NT2/D1 (cell line): ENCODE measurements around the gene MCTP1.

Experiments
- SUZ12 ChIP-seq: IDR thresholded peaks from 2 replicates; pipeline ENCODE4 v1.6.1; 2011; ENCODE audit not compliant: insufficient read length, insufficient read depth; ENCODE audit errors: extremely low read depth
- YY1 ChIP-seq: IDR thresholded peaks from 2 replicates; pipeline ENCODE4 v1.6.1; 2011; ENCODE audit not compliant: insufficient read length, insufficient read depth
- ZNF274 ChIP-seq: IDR thresholded peaks from 2 replicates; pipeline ENCODE4 v1.6.1; 2011; ENCODE audit warnings: mild to moderate bottlenecking, low read depth, low read length

DNA sequence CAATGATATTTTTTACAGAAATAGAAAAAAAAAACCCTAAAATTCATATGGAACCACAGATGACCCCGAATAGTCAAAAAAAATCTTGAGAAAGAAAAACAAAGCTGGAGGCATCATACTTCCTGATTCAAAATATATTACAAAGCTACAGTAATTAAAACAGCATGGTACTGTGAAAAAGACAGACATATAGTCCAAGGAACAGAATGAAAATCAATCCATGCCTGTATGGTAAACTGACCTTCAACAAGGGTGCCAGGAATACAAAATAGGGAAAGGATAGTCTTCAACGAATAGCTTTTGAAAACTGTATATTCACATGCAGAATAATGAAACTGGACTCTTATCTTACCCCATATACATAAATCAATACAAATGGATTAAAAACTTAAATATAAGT, 307.5 kb downstream of the MCTP1 start:
- no peak for TF ChIP-seq ZNF274
- no peak for TF ChIP-seq YY1
- TF ChIP-seq SUZ12, result no peak
